ENCODE results near the gene COX8C.
"Not testable (repeated sequence)": the region's sequence is repeated elsewhere in the genome, so short reads cannot be mapped to it uniquely, and the experiment has no call there.

COX8C gene

DNA sequence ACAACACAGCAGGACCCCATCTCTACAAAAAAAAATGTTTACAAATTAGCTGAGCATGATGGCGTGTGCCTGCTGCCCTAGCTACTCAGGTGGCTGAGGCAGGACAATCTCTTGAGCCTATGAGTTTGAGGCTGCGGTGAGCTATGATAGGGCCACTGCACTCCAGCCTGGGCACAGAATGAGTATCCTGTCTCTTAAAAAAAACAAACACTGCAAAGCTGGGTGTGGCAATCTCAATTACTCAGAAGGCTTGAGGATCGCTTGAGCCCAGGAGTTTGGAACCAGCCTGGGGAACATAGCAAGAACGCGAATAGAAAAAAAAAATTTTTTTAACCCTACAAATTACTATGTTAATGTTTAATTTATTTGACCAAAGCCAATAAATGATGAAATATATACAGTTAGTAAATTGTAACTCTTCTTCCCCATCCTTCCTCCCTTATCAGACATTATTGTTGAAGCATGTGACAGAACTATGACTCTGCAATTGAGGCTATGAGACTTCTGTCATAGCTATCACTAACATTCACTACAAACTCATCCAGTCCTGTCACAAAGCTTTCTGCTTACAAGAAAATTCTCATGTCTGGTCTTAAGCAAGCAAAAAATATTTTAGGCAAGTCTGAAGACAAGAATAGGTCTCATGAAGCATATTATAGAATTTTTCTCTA is 23.9 kb upstream of the COX8C start:
- no peak for DNase-seq

GRCh38 chr14:93323600-93324174 is 23.3 kb upstream of the COX8C start:
- DNase-seq: no peak

GRCh38 chr14:93326196-93326595 is 20.8 kb upstream of the COX8C start:
- no peak for DNase-seq

- DNase-seq: no peak
Measured at GRCh38 chr14:93328546-93328945, 18.4 kb upstream of the COX8C start.

GRCh38 chr14:93329965-93330608 is 16.9 kb upstream of the COX8C start:
- no peak for DNase-seq

GRCh38 chr14:93330609-93331000 is 16.4 kb upstream of the COX8C start:
- no peak for DNase-seq

DNA sequence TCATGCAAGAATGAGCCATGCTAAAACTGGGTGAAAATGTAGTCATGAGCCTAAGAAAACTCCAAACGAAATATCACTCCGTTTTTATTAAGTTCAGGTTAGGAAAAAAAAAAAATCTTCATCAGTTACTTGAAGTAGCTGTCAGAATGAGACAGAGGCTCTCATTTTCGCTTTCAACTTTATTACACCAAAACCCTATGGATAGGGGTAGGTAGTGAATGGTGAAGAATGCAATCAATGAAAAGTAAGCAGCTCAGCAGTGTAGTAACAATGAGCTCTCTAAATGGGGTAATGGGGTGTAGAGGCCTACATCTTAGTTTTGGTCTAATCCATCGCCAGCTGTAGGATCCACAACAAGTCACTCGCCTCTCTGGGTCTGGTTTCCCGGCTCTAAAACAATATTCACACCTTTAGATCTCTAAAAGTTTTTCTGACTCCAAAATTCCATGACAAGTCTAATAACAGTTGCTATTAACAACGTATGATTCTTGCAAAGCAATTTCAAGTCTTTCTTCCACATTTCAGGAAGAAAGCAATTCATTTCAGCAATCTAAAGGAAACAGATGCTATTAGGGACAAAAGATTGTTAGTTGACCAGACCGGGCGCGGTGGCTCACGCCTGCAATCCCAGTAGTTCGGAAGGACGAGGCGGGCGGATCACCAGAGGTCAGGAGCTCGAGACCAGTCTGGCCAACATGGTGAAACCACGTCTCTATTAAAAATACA is 15.8 kb upstream of the COX8C start:
- no peak for DNase-seq

DNA sequence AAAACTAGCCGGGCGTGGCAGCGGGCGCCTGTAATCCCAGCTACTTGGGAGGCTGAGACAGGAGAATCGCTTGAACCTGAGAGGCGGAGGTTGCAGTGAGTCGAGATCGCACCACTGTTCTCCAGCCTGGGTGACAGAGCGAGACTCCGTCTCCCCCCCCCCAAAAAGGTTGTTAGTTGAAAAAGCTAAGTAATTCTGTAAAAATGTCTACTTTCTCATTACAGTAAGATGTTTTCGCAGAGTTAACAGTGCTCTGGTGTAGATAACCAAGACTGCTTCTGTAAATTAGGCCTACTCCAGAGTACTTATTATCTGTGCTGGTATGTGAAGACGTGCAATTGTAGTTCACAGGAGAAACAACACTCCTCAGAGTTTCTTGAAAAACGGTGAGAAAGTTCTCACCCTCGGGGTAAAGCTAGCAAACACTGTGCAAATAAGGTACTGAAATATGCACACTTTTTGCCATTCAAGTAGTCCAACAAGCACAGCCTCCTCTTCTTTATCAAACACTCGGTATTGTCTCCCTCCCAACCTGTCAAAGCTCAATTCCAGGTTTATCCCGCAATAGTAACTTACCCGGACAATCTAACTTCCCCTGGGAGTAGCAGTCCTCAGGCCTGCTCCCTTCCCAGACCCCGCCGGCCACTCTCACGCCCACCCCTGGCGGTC is 15.1 kb upstream of the COX8C start:
- no peak for DNase-seq

DNA sequence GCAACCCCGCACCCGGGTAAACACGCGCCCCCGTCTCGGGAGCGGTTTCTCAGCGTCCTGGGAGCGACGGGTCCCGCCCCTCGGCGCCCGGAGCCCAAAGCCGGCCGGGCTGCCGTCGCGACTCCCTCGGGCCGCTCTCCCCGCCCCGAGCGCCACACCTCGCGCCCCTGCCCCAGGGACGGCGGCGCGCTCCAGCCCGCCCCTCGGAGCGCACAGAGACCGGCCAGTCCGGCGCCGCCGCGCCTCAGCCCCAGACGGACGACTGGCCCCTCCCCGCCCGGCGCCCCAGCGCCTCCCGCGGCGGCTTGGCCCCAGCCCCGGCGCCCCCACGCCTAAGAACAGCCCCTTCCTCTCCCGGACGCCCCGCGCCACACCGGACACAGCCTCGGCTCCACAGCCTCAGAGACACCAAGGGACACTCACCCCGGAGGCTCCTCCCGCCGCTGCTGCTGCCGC is 14.6 kb upstream of the COX8C start:
- DNase-seq: no peak

- DNase-seq: peak; percentile 91 to 92
Measured at GRCh38 chr14:93332853-93333630, 13.9 kb upstream of the COX8C start, which contains the start of gene BTBD7. TSS of gene BTBD7 (minus strand) at chr14:93333036. CDS start at chr14:93296051, 36,985 bp downstream.

- no peak for DNase-seq
Measured at GRCh38 chr14:93333631-93334103, 13.3 kb upstream of the COX8C start.

DNA sequence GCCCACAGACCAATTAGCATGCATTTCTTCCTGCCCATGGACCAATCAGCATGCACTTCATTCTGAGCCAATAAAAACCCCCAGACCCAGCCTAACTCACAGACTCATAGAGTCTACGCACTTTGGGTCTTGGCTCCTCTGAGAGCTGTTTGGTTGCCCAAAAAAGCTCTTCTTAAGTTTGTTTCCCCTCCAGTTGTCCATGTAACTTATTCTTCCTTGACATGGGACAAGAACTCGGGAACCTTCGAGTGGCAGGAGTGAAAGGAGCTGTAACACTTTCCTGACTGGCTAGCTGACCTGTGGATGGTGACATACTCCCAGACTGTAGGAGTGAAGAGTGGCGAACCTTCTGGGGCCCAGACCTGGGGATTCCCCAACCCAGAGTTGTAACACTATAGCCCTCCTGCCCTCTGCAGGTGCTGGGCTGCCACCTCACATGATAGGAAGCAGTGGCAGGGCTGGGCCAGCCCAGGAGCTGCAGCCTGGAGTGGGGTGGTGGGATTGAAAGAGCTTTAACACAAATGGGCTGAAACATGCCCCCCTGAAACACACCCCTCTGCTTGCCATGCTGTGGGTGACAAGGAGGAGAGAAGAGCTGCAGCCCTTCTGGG is 9.7 kb upstream of the COX8C start:
- no peak for DNase-seq

DNA sequence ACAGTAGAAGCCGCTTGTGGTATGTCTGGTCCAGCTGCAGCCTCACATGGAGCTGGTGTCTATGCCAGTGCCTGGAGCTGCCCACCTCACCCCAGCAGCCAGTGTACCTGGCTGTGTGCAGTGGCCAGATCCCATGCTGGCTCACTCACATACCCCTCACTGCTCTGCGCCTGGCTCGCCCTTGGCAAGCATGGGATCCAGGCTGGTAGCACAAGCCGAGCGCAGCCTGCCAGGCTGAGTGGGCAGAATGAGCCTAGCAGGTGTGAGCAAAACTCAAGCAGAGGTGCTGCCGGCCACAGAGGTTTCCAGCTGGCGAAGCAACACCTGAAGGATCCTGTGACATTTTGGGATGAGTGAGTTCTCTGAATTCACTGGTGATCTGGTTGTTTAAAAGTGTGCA is 9.1 kb upstream of the COX8C start:
- no peak for DNase-seq

GRCh38 chr14:93343266-93343665 is 3.7 kb upstream of the COX8C start:
- DNase-seq: no peak

GRCh38 chr14:93343797-93344196 is 3.2 kb upstream of the COX8C start:
- no peak for DNase-seq

DNA sequence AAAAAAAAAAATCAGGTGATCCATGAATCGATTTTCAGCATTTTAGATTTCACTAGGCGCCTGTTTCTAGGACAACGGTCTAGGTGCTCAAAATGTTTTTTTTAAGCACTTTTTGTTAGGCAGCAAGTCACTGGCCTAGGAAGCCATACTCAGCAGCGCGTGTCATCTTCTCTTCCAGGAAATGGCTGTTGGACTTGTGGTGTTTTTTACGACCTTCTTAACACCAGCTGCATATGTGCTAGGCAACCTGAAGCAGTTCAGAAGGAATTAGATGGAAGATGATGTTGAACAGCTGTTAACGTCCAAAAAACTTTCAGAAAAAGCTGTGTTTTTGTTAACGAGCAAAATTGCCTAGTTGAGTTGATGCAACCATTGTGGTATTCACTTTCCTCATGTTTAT is 868 bp downstream of the COX8C start:
- DNase-seq: no peak

DNA sequence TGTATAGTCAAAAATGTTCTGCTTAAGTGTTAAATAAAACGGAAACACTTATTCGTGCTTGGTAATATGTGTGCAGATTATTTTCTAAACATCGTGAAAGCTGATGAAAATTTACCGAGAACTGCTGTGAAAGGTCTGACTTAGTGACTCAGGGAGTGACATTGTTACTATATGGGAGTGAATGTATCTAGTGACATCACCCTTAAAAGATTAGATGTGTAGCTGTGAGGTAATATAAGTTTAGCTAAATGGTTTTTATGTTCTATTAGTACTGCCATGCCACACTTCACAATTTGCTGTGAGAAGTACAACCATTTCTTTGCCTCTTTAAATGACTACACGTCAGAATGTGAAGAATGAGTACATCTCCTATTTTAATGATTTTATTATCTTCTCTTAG is 1.3 kb downstream of the COX8C start:
- no peak for DNase-seq

DNA sequence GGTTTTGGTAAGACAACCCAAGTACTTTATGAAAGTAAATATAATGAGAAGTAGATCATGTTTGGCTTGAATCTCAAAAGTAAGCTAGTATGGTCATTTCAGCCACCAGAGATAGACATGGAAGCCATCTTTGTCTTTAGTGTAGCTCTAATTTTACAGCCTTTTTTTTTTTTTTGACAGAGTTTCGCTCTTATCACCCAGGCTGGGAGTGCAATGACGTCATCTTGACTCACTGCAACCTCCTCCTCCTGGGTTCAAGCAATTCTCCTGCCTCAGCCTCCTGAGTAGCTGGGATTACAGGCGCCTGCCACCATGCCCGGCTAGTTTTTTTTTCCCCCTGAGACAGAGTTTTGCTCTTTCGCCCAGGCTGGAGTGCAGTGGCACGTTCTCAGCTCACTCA is 7.9 kb downstream of the COX8C start:
- DNase-seq: not testable (repeated sequence)

DNA sequence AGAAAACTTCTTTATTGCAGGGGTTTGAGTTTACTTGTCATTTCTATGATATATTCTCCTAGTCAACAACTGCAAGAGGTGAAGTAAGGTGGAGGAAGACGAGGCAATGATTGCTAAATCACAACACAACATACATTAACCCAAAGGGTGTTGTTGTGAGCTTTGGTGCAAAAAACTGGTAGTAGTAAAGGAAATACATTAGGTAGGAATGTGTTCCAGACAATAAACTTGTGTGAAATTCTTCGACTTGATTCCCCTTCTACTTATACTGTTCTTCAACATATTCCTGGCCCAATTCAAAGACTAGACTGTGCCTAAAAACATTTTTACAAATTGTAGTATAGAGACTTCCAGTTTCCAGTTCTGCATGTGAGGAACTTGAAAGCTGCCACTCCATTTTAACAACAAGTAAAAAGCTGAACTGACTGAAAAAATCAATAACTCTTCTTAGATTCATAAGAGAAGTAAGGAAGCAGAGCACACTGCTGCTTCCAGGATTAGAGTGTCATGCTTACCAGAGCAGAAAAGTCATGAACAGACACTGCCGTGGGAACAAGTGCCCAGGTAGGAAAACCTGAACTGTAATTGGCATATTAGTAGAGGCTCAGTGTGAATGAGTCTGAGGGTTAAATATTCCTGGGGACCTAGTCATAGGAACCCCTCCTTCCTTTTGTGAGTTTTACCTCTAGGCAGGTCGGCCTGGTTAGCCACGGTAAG is 22.2 kb downstream of the COX8C start:
- no peak for DNase-seq

- no peak for DNase-seq
Measured at GRCh38 chr14:93369713-93370266, 22.8 kb downstream of the COX8C start.

Data from activated CD4-positive, alpha-beta T cell treated with anti-CD3 and anti-CD28 coated beads, Interleukin-2, amount 50 U/mL, for 4 hours (primary cell).